Muscle layer of duodenum (tissue), 2 donors: ENCODE results near the gene DGLUCY.
"Not testable (repeated sequence)": the region's sequence is repeated elsewhere in the genome, so short reads cannot be mapped to it uniquely, and the experiment has no call there.

ENCODE experiments used
- H3K27ac ChIP-seq: one replicate; pipeline ENCODE4 v1.7.0; 2013; ENCODE audit warnings: mild to moderate bottlenecking, low read length
- H3K27me3 ChIP-seq: one replicate; pipeline ENCODE4 v1.7.0; 2013; ENCODE audit warnings: low read depth, mild to moderate bottlenecking, control low read depth, low read length
- H3K36me3 ChIP-seq, 2 donors: one replicate each; pipeline ENCODE4 v1.7.0; 2013; ENCODE audit warnings: low read length in 2 of 2, control low read depth in 1 of 2, mild to moderate bottlenecking in 1 of 2; ENCODE audit not compliant: insufficient read depth in 2 of 2, control insufficient read depth in 1 of 2
- H3K4me1 ChIP-seq, 2 donors: one replicate each; pipeline ENCODE4 v1.7.0; 2013; ENCODE audit warnings: low read length in 2 of 2, mild to moderate bottlenecking in 2 of 2, control low read depth in 1 of 2, moderate library complexity in 1 of 2; ENCODE audit not compliant: insufficient read depth in 2 of 2, control insufficient read depth in 1 of 2
- H3K4me3 ChIP-seq, 2 donors: one replicate each; pipeline ENCODE4 v1.7.0; 2013; ENCODE audit warnings: low read length in 2 of 2, low read depth in 1 of 2, mild to moderate bottlenecking in 1 of 2
- H3K9me3 ChIP-seq, 2 donors: one replicate each; pipeline ENCODE4 v1.7.0; 2013; ENCODE audit warnings: low read length in 2 of 2, control low read depth in 1 of 2, mild to moderate bottlenecking in 1 of 2; ENCODE audit not compliant: control insufficient read depth in 1 of 2
- donor health status: healthy.

DGLUCY gene

GRCh38 chr14:91113829-91114078 is at the start of gene DGLUCY:
Gene DGLUCY, plus strand, starts transcription at chr14:91114073. Its CDS starts 46,222 bp downstream, at chr14:91160295.
- H3K27ac ChIP-seq: peak within 1 kb of the TSS; percentile 98
- H3K36me3 ChIP-seq: peaks cover 0 to 5% of the 10 kb centered on the region in 2 donors
- peaks cover 15 to 65% of the 10 kb centered on the region in 2 donors for H3K4me1 ChIP-seq
- no peaks in the 10 kb centered on the region for H3K9me3 ChIP-seq
- H3K27me3 ChIP-seq: no peaks in the 10 kb centered on the region
- H3K4me3 ChIP-seq: peak within 1 kb of the TSS; percentile 89 to 93

GRCh38 chr14:91065266-91065665 is 48.6 kb upstream of the DGLUCY start:
- peaks cover 8 to 42% of the 10 kb centered on the region in 2 donors for H3K4me1 ChIP-seq
- no peaks in the 10 kb centered on the region for H3K27me3 ChIP-seq
- H3K36me3 ChIP-seq: no peaks in the 10 kb centered on the region
- H3K4me3 ChIP-seq: no peak overlapping the region
- H3K27ac ChIP-seq: no peak overlapping the region
- H3K9me3 ChIP-seq: no peaks in the 10 kb centered on the region

- Histone ChIP-seq H3K27me3 (no peaks in the 10 kb centered on the region), H3K4me3 (no peak overlapping the region), H3K36me3 (no peaks in the 10 kb centered on the region), H3K27ac (no peak overlapping the region), H3K9me3 (no peaks in the 10 kb centered on the region), H3K4me1 (peaks cover 8 to 31% of the 10 kb centered on the region in 2 donors)
Measured at GRCh38 chr14:91067186-91067585, 46.7 kb upstream of the DGLUCY start.

GRCh38 chr14:91068642-91069041 is 45.2 kb upstream of the DGLUCY start:
- H3K27me3 ChIP-seq: no peaks in the 10 kb centered on the region
- H3K27ac ChIP-seq: no peak overlapping the region
- peaks cover 3 to 19% of the 10 kb centered on the region in 2 donors for H3K4me1 ChIP-seq
- no peaks in the 10 kb centered on the region for H3K9me3 ChIP-seq
- no peak overlapping the region for H3K4me3 ChIP-seq
- H3K36me3 ChIP-seq: no peaks in the 10 kb centered on the region

- H3K27me3 ChIP-seq: no peaks in the 10 kb centered on the region
- no peaks in the 10 kb centered on the region for H3K36me3 ChIP-seq
- H3K9me3 ChIP-seq: no peaks in the 10 kb centered on the region
Measured at GRCh38 chr14:91070572-91070971, 43.3 kb upstream of the DGLUCY start.

GRCh38 chr14:91075553-91075952 is 38.3 kb upstream of the DGLUCY start:
- no peak overlapping the region for H3K27ac ChIP-seq
- H3K4me3 ChIP-seq: no peak overlapping the region
- H3K27me3 ChIP-seq: no peaks in the 10 kb centered on the region
- H3K9me3 ChIP-seq: no peaks in the 10 kb centered on the region
- no peaks in the 10 kb centered on the region for H3K36me3 ChIP-seq
- no peaks in the 10 kb centered on the region for H3K4me1 ChIP-seq

More at GRCh38 chr14:91070572-91070971, 43.3 kb upstream of the DGLUCY start:
- Histone ChIP-seq H3K4me1 (peaks cover 0 to 3% of the 10 kb centered on the region in 2 donors), H3K27ac (no peak overlapping the region), H3K4me3 (no peak overlapping the region)

GRCh38 chr14:91078095-91078737 is 35.7 kb upstream of the DGLUCY start:
- Histone ChIP-seq H3K4me1 (no peaks in the 10 kb centered on the region), H3K36me3 (no peaks in the 10 kb centered on the region), H3K27ac (no peak overlapping the region), H3K9me3 (no peaks in the 10 kb centered on the region), H3K4me3 (no peak overlapping the region), H3K27me3 (no peaks in the 10 kb centered on the region)

GRCh38 chr14:91080071-91080470 is 33.8 kb upstream of the DGLUCY start:
- H3K9me3 ChIP-seq: no peaks in the 10 kb centered on the region
- no peak overlapping the region for H3K4me3 ChIP-seq
- no peak overlapping the region for H3K27ac ChIP-seq
- H3K4me1 ChIP-seq: no peaks in the 10 kb centered on the region
- H3K27me3 ChIP-seq: no peaks in the 10 kb centered on the region
- H3K36me3 ChIP-seq: no peaks in the 10 kb centered on the region

GRCh38 chr14:91082282-91082681 is 31.6 kb upstream of the DGLUCY start:
- H3K36me3 ChIP-seq: no peaks in the 10 kb centered on the region
- no peaks in the 10 kb centered on the region for H3K4me1 ChIP-seq
- no peaks in the 10 kb centered on the region for H3K27me3 ChIP-seq
- H3K9me3 ChIP-seq: no peaks in the 10 kb centered on the region
- H3K4me3 ChIP-seq: no peak overlapping the region
- no peak overlapping the region for H3K27ac ChIP-seq

GRCh38 chr14:91084516-91084915 is 29.4 kb upstream of the DGLUCY start:
- Histone ChIP-seq H3K27me3 (no peaks in the 10 kb centered on the region), H3K36me3 (no peaks in the 10 kb centered on the region), H3K27ac (no peak overlapping the region), H3K4me3 (no peak overlapping the region), H3K9me3 (no peaks in the 10 kb centered on the region), H3K4me1 (peaks cover 0 to 4% of the 10 kb centered on the region in 2 donors)

GRCh38 chr14:91087470-91087869 is 26.4 kb upstream of the DGLUCY start:
- H3K4me3 ChIP-seq, H3K27me3 ChIP-seq, H3K4me1 ChIP-seq, H3K36me3 ChIP-seq, H3K27ac ChIP-seq, H3K9me3 ChIP-seq: not testable (repeated sequence)

- Histone ChIP-seq H3K9me3 (no peaks in the 10 kb centered on the region), H3K36me3 (no peaks in the 10 kb centered on the region), H3K4me1 (peaks cover 0 to 4% of the 10 kb centered on the region in 2 donors), H3K27me3 (no peaks in the 10 kb centered on the region), H3K27ac (no peak overlapping the region), H3K4me3 (no peak overlapping the region)
Measured at GRCh38 chr14:91088585-91089235, 25.2 kb upstream of the DGLUCY start.
